ENCODE results near the gene EPB41L4B.

The EPB41L4B gene

DNA sequence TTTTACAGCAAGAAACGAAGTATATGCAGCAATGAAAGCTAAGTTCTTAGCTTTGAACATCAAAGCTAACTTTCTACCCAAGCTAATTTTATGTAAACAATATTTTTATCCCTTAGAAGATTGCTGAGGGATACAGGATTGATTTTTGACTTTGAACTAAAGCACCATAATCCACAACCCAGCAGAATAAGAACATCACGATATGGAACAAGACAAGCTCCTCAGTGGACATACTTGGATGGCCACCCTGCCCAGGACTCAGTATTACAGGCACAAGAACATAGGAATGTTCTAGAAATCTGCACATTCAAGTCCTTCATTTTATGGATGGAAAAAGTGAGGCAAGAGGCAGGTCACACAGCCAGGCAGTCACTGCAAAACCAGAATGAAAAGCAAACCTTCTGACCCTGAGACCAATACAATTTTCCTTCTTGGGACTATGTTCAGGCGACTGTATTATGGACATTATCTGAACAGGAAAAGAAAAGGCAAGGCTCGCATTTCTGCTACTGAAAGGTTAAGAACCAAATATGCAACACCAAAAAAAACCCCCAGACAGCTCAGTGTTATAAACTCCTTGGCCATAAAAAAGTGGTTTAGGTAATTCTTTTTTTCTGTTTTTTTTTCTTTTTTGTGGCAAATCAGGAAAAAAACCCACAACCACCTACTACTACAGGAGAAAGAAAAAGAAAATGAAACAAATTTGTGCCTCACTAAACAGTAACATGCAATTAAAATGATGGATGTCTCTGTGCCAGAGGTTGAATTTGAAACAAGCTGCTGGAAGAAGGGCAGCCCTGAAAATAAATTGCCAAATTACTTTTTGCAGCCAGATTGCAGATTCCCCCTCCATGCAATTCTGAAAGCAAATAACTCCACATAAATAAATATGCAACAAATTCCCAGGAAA lies 25.4 kb downstream of the EPB41L4B start:
- no peak overlapping the region for H3K4me2 ChIP-seq (ENCODE audit: low read depth, low read length, poor library complexity, severe bottlenecking)
- H3K9ac ChIP-seq (ENCODE audit: low read depth, low read length, poor library complexity, severe bottlenecking) = no peak overlapping the region
- no peak overlapping the region for H2AFZ ChIP-seq (ENCODE audit: low read length)
- no peaks in the 10 kb centered on the region for H3K79me2 ChIP-seq (ENCODE audit: insufficient read depth, low read length)
- no peaks in the 10 kb centered on the region for H3K27me3 ChIP-seq (ENCODE audit: insufficient read depth, low read length, poor library complexity, severe bottlenecking)
- TF ChIP-seq, protein P1, sequence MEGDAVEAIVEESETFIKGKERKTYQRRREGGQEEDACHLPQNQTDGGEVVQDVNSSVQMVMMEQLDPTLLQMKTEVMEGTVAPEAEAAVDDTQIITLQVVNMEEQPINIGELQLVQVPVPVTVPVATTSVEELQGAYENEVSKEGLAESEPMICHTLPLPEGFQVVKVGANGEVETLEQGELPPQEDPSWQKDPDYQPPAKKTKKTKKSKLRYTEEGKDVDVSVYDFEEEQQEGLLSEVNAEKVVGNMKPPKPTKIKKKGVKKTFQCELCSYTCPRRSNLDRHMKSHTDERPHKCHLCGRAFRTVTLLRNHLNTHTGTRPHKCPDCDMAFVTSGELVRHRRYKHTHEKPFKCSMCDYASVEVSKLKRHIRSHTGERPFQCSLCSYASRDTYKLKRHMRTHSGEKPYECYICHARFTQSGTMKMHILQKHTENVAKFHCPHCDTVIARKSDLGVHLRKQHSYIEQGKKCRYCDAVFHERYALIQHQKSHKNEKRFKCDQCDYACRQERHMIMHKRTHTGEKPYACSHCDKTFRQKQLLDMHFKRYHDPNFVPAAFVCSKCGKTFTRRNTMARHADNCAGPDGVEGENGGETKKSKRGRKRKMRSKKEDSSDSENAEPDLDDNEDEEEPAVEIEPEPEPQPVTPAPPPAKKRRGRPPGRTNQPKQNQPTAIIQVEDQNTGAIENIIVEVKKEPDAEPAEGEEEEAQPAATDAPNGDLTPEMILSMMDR (conservative IDR thresholded peaks at IDR 0.05; ENCODE audit: low read length) = no peak
- TF ChIP-seq EZH2phosphoT487 (IDR thresholded peaks at IDR 0.05; ENCODE audit: borderline replicate concordance) = no peak
- no peaks in the 10 kb centered on the region for H3K9me3 ChIP-seq (ENCODE audit: insufficient read depth, low read depth, low read length)
- no peaks in the 10 kb centered on the region for H3K9me2 ChIP-seq (replicated peaks; ENCODE audit: low read depth, low read length)
- H3K4me3 ChIP-seq (ENCODE audit: low read length, poor library complexity, severe bottlenecking) = no peak overlapping the region
- no peaks in the 10 kb centered on the region for H3K36me3 ChIP-seq (ENCODE audit: insufficient read depth, low read length)
- no peaks in the 10 kb centered on the region for H4K20me1 ChIP-seq (ENCODE audit: insufficient read depth, low read length, poor library complexity, severe bottlenecking)
- no peaks in the 10 kb centered on the region for H3K4me1 ChIP-seq (ENCODE audit: insufficient read depth, low read length, poor library complexity, severe bottlenecking)
- no peaks in the 10 kb centered on the region for H3F3A ChIP-seq (ENCODE audit: low read depth)

DNA sequence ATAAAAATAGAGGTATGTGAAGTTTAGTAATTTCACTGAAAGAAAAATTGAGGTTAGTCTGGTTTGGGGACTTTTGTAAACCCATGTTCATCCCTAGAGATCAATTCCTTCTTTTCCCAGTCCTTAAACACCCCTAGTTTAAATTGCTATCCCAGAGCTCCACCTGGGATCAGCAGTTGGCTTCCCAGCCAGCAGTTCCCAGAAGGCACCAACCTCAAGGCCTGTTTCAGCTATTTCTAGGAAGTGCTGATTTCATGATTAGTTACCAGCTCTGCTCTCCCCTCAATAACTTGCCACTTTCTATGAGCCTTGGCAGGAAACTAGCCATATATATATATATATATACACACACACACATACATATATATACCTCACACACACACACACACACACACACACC lies 30.5 kb downstream of the EPB41L4B start:
- H3K79me2 ChIP-seq (ENCODE audit: insufficient read depth, low read length) = no peaks in the 10 kb centered on the region
- H3K9me3 ChIP-seq (ENCODE audit: insufficient read depth, low read depth, low read length) = no peaks in the 10 kb centered on the region
- TF ChIP-seq EZH2phosphoT487 (IDR thresholded peaks at IDR 0.05; ENCODE audit: borderline replicate concordance) = no peak
- TF ChIP-seq, protein P1 (conservative IDR thresholded peaks at IDR 0.05; ENCODE audit: low read length) = no peak
- no peak overlapping the region for H3K9ac ChIP-seq (ENCODE audit: low read depth, low read length, poor library complexity, severe bottlenecking)
- H2AFZ ChIP-seq (ENCODE audit: low read length) = no peak overlapping the region
- H3K9me2 ChIP-seq (replicated peaks; ENCODE audit: low read depth, low read length) = no peaks in the 10 kb centered on the region
- no peaks in the 10 kb centered on the region for H4K20me1 ChIP-seq (ENCODE audit: insufficient read depth, low read length, poor library complexity, severe bottlenecking)
- no peaks in the 10 kb centered on the region for H3K4me1 ChIP-seq (ENCODE audit: insufficient read depth, low read length, poor library complexity, severe bottlenecking)
- H3K36me3 ChIP-seq (ENCODE audit: insufficient read depth, low read length) = no peaks in the 10 kb centered on the region
- H3K4me3 ChIP-seq (ENCODE audit: low read length, poor library complexity, severe bottlenecking) = no peak overlapping the region
- no peak overlapping the region for H3K4me2 ChIP-seq (ENCODE audit: low read depth, low read length, poor library complexity, severe bottlenecking)
- no peaks in the 10 kb centered on the region for H3F3A ChIP-seq (ENCODE audit: low read depth)
- no peaks in the 10 kb centered on the region for H3K27me3 ChIP-seq (ENCODE audit: insufficient read depth, low read length, poor library complexity, severe bottlenecking)

DNA sequence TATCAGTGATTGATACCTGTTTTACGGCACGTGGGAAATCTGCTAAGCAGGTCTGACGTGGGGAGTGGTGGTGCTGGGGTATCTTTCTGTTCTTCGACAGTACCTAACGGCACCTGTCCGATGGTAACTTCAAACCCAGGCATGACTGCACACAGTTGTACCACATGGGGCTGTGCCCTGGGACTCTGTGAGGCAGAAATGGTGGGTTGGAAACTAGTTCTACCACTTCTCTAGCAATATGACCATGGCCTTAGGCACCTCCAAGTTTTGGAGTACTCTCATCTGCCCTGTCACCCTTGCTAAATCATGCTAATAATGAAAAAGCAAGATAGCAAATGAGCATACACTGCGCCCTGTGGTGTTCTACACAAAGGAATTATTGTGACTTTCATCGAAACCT lies 30.9 kb downstream of the EPB41L4B start:
- Histone ChIP-seq H3F3A (ENCODE audit: low read depth) (no peaks in the 10 kb centered on the region), H3K9ac (ENCODE audit: low read depth, low read length, poor library complexity, severe bottlenecking) (no peak overlapping the region), H3K36me3 (ENCODE audit: insufficient read depth, low read length) (no peaks in the 10 kb centered on the region), H4K20me1 (ENCODE audit: insufficient read depth, low read length, poor library complexity, severe bottlenecking) (no peaks in the 10 kb centered on the region), H3K9me3 (ENCODE audit: insufficient read depth, low read depth, low read length) (no peaks in the 10 kb centered on the region), H3K27me3 (ENCODE audit: insufficient read depth, low read length, poor library complexity, severe bottlenecking) (no peaks in the 10 kb centered on the region), H3K4me3 (ENCODE audit: low read length, poor library complexity, severe bottlenecking) (no peak overlapping the region), H3K4me1 (ENCODE audit: insufficient read depth, low read length, poor library complexity, severe bottlenecking) (no peaks in the 10 kb centered on the region), H2AFZ (ENCODE audit: low read length) (no peak overlapping the region), H3K4me2 (ENCODE audit: low read depth, low read length, poor library complexity, severe bottlenecking) (no peak overlapping the region), H3K79me2 (ENCODE audit: insufficient read depth, low read length) (no peaks in the 10 kb centered on the region), H3K9me2 (replicated peaks; ENCODE audit: low read depth, low read length) (no peaks in the 10 kb centered on the region)
- no peak for TF ChIP-seq EZH2phosphoT487 (IDR thresholded peaks at IDR 0.05; ENCODE audit: borderline replicate concordance)
- TF ChIP-seq, protein P1 (conservative IDR thresholded peaks at IDR 0.05; ENCODE audit: low read length) = no peak
